C1 segment of cervical spinal cord (tissue), 14 donors: ENCODE data around the gene DUS2.
"Not testable (repeated sequence)": the region's sequence is repeated elsewhere in the genome, so short reads cannot be mapped to it uniquely, and the experiment has no call there.

Experiments used
- DNase-seq, 14 donors: peaks; one replicate each; lab custom pipeline; 2025; lab: John Stamatoyannopoulos, UW

The DUS2 gene

DNA sequence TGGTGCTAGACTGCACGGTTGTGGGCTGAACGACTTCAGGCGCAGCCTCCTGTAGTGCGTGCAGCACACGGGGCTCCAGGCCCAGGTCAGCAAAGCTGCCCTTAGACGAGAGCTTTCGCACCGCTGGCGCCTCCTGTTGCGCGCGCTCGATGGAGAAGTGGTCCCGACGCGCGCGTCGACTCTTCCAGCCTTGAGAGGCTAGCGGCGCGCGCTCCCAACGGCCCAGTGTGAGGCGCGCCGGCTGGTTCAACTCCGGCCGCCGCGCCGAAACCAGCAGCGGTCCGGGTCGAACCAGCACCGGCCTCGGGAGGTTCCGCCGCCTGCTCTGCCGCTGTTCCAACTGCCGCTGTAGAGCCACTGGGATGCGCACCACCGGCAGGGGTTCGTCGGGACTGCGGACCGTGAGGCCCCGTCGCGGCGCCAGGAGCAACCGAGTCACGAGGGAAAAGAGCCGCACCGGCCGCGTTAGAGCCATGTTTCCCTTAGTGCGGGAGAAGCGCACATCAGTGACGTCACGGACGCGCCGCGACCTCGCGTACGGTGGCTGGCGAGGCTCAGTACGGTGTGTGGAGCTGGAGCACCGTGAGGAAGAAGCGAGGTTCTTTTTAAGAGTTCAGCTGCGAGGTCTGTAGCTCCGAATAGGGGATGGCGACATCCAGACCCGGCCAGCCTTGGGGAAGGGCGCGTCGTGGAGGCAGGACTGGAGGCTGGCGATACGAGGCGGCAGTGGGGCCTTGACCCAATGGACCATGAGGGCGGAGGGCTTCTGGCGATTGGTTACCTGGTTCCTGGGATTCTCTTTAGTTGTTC, at the start of gene DUS2, which contains the start of gene DDX28:
Gene DUS2 (plus strand): TSS at position 557 of the 810 bp plus-strand sequence. CDS start 14,740 bp downstream, outside the sequence.
Gene DDX28 (minus strand): TSS at position 505 of the 810 bp plus-strand sequence. CDS start 30 bp downstream, at position 475.
- peak; percentile 42 to 96 (median 88) for DNase-seq

DNA sequence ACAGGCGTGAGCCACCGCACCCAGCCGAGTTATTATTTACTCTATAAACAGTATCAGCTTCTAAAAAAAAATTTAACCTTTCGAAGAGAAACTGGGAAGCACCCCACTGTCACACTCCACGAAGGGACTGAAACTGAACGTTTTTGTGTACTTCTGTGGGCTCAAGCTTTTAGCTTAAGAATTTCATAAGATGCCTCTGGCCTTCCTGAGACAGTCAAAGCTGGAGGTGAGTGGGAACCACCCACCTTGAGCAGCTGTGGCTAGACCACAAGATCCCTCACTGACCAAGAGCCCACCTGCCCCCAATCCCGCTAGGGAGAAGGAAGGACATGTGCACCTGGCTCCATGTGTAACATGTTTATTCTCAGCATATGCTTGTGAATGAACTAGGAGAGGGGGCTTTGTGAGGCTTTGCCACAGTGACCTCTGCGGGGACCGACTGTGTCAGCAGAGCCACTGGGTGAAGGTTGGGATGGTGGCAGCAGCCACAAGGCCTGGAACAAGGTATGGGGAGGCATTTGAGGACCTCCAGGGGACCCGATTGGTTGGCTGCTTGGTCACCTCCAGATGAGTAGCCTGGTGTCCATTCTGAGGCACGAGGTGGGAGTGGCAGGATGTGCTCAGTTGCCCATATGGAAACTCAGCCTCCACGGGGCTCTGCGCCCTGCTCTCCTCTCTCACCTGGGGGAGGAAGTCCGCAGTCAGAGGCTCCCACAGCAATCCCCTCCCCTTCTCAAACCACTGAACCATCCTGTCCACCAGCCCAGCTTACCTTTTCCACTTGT, 47.6 kb upstream of the DUS2 start:
- DNase-seq: no peak

DNA sequence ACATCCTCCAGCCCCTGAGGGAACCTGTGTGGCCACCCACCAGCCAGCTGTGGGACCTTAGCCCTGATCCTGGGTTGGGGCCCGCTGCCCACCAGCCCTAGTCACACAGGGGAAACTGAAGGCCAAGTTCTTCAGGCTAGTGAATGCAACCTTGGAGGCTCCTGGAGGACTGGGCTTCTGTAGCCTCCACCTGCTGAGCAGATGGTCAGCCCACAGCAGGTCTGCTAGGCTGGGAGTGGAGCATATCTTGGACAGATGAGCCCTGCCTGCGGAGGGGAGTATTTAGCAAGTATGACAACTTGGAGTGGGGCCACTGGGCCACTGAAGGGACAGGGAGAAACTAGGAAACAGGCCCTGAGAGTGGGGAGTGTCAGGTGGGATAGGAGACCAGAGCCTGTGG, 46.9 kb upstream of the DUS2 start:
- no peak for DNase-seq

DNA sequence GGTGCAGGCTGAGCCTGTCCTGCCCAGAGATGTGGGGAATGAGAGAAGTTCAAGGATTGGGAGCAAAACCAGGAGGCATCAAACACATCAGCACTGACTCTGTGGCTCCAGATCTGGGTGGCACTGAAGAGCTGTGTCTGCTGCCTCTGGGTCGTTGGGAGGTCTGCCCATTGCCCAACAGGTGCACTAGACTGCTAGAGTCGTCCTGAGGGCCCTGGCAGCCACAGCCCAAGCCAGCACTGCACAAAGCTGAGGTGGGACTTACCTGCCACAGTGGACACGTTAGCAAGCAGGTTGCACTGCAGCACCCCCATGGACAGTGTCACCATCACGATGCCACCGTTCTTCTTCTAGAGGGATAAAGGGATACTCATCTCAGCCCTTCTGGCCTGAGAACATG, 46.1 kb upstream of the DUS2 start:
- DNase-seq: no peak

DNA sequence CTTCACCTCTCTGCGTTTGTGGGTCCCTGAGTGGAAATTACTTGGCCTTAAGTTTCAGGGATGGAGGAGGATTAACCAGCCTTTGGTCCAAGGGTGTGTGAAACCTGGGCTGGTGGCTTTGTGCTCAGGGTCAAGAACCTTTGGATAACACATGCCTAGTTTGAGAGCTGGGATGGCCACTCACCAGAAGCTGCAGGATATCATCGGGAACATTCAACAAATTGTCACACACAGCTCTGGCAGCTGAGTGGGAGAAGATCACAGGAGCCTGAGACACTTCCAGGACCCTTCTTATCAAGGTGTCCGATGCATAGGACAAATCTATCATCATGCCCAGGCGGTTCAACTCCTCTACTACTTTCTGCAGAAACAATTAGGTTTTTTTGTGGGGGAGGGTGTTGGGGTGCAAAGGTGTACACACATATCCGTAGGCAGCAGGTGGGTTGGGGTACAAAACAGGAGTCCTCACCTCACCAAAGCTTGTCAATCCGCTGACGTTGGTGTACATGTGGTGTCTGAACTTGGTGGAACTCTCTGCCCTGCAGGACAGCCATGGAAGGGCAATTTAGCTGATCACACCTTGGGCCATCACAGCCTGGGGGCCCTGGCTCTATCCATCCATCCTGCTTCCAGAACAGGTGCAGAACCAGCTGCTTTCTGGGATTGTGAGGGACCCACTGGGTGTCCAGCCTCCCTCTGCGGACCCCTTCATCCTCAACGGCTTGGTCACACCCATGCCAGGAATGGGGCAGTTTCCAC, 45.4 kb upstream of the DUS2 start:
- no peak for DNase-seq

DNA sequence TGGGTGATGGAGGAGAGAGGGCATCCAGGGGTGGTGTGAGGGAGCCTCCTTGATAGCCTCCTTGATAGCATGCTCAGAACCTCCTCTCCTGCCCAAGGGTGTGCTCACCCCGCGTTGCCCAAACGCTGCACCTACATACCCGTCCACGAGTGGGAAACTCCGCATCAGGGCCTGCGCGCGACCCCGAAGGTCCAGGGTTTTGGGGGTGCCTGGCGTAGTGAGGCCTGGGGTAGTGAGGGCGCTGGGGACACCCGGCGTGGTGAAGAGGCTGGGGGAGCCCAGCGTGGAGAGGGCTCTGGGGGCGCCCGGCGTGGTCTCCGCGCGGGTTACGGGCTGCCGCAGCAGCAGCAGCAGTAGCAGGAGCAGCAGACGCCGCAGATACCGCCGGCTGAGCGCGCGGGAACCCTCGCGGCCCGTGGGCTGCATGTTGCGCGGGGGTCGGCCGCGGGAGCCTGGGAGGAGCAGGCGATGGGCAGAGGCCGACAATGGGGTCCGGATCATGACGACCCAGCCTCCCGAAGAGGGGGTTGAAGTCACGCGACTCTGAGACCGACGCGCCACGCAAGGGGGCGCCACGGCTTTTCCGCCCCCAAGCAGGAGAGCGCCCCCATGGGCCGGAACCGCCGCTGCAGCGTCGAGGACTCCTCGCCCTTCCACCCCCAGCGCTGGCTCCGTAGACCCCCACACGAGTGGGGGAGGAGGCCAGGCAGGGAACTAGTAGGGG, 43.0 kb upstream of the DUS2 start, which contains the start of gene DPEP3:
Gene DPEP3 (minus strand): TSS at position 545 of the 724 bp plus-strand sequence. CDS start 119 bp downstream, at position 426.
- no peak for DNase-seq

DNA sequence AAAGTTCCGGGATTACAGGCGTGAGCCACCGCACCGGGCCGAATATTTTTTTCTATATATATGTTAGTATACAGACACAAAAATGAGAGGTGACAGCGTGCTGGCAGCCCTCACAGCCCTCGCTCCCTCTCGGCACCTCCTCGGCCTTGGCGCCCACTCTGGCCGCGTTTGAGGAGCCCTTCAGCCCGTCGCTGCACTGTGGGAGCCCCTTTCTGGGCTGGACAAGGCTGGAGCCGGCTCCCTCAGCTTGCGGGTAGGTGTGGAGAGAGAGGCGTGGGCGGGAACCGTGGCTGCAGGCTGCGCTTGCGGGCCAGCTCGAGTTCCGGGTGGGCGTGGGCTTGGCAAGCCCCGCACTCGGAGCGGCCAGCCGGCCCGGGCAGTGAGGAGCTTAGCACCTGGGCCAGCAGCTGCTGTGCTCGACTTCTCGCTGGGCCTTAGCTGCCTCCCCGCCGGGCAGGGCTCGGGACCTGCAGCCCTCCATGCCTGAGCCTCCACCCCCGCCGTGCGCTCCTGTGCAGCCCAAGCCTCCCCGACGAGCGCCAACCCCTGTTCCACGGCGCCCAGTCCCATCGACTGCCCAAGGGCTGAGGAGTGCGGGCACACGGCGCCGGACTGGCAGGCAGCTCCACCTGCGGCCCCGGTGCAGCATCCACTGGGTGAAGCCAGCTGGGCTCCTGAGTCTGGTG, 40.9 kb upstream of the DUS2 start:
- DNase-seq: no peak

DNA sequence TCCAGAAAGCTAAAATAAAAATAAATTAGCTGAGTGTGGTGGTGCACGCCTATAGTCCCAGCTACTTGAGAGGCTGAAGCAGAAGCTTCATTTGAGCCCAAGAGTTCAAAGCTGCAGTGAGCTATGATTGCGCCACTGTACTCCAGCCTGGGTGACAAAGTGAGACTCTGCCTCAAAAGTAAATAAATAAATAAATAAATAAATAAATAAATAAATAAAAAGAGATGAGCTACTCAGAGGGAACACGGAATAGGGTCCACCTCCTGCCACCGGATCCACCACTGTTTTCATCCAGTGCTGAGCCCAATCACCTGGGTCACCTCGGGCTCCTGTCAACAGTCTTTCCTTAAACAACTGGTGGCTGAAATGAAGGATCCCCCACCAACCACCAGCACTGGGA, 36.1 kb upstream of the DUS2 start:
- DNase-seq: no peak

DNA sequence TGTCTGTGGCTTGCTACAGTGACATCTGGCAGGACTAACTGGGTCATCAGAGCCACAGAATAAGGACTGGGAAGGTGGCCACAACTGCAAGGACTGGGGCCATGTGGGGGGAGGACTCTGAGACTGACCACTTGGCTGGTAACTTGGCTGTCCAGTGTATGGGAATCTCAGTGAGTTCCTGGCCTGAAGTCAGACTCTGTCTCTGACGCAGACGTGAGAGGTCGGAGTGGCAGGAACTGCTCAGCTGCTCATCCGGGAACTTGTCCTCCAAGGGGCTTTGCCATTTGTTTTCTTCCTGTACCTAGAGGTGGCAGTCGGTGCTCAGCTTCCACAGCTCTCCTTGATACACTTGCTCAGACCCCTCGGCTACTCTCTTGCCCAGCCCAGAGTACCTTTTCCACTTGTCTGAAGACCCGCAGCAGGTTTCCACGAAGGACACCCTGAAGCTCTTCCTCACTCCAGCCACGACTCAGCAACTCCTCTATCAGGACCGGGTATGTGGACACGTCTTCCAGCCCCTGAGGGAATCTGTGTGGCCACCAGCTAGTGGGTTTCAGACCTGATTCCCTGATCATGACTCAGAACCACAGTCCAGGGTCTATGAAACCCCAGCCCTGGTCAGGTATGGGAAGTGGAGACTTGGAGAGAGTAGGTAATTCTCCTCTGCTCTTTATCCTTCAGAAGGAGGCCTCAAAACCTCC, 35.5 kb upstream of the DUS2 start:
- DNase-seq: peak in 11 of 14 donors; percentile 9 to 66 (median 31)

DNA sequence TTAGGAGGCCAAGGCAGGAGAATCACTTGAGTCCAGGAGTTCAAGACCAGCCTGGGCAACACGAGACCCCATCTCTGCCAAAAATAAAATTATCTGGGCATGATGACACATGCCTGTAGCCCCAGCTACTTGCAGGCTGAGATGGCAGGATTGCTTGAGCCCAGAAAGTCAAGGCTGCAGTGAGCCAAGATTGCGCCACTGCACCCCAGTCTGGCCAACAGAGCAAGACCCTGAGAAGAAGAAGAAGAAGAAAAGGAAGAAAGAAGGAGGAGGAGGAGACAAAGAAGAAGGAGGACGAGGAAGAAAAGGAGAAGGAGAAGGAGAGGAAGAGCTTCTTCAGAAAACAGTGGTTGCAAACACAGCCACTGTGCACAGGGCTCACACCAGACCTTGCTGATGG, 34.4 kb upstream of the DUS2 start:
- DNase-seq: no peak

DNA sequence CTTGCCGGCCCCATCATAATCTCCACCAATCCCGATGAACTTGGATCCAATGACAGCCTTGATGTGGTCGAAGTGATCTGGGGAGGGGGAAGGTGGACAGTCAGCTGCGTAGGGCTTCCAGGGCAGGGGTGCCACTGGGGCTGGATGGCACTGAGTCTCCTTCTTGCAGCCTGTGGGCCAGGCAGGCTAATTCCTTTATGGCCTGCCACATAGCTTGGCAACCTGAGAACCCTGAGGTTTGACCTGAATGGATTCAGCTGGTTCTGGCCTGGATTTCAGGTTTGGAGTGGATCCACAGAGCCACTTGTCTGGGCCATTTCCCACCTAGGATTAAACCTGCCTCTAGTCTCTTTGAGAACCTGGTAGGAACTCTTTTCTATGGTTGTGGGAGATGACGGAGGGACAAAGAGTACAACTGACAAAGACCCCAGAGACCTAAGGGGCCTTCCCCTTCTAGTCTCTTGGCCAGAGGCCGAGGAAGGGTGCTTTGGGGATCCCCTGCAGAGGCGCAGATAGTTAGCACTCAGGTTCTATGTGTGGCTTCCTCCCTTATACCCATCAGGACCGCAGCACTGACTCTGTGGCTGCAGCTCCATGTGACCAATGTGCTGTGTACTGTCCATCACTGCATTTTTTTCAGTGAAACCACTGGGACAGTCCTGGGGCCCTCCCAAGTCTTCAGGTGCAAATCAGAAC, 33.6 kb upstream of the DUS2 start:
- DNase-seq: peak in 1 of 14 donors; percentile 19

DNA sequence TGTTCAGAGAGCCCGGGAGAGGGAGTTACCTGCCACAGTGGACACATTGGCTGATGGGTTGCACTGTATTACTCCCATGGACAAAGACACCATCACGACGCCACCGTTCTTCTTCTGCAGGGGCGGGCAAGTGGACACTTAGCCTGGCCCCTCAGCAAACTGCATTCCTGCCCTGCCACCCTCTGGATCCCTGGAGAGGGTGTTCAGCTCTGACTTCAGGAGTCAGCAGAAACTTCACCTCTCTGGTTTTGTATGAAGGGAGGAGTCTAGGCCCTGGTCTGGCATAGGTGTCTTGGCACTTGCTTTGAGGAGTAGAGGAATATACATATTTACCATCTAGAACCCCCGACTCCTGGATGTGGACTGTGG, 33.1 kb upstream of the DUS2 start:
- no peak for DNase-seq

DNA sequence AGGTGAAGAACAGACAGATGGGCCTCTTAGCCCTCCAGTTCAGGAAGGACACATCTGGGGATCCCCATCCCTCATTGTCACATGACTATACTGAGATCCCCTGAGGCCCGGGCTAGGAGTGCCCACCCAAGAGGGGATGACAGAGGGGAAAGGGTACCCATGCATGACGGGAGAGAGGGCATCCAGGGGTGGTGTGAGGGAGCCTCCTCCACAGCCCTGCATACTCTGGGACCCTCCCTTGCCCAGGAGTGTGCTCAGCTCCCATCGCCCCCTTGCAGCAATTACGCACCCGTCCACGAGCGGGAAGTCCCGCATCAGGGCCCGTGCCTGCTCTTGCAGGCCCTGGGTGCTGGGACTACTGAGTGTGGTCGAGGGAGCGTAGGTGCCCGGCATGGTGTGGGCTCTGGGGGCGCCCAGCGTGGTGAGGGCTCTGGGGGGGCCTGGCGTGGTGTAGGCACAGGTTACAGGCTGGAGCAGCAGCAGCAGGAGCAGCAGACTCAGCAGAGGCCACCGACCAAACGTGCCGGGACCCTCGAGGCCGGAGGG, 30.4 kb upstream of the DUS2 start:
- DNase-seq: no peak

DNA sequence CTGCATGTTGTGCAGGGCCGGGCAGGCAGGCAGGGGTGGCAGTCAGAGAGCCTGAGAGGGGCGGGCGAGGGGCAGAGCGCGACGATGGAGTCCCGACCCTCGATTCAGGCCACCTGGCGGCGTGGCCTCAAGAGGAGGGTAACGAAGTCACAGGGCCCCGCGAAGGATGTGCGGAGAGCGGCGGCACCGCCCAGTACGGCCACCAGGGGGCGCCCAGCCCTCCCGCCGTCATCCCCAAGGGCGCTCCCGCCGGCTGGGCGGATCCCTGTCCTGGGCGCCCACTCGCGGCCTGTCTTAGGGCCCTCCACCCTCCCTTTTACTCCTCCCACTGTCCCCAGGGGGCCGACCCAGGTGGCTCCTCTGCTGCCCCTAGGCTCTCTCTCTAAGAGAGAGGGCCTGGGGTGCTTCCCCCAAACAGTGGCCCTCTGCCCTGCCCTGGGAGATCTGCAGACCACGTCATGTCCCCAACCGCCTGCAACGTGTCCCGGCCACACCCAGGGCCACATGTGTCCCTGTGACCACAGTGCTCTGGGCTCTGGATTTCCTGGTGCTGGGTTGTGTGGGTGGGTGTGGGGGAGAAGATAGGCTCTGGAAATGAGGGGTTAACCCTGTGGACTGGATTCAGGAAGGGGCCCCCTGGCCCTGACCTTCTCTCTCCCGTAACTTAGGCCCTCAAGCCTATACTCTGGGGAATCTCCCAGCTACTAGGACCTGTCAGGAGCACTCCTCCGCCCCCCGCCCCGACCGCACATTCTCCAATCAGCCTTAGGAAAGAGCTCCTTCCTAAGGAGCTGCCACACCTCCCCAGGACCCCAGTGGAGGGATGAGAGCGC, 29.7 kb upstream of the DUS2 start:
- DNase-seq: peak in 12 of 14 donors; percentile 13 to 76 (median 42)

DNA sequence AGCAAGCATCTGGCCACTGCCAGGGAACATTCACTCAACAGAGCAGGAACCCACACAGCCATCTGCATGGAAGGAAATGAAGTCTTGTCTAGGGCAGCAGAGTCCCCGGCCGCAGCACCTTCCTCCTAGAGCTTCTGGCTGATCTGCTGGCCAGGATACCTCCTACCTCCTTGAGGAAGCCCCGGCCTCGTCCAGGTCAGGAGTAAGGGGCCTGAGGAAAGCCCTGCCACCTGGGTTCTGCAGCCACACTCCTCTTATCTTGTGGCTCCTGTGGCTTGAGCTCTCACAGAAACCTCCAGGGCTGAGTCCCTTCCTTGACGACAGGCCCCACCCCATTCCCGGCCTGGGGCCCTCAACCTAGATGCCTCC, 29.1 kb upstream of the DUS2 start:
- DNase-seq: not testable (repeated sequence)

DNA sequence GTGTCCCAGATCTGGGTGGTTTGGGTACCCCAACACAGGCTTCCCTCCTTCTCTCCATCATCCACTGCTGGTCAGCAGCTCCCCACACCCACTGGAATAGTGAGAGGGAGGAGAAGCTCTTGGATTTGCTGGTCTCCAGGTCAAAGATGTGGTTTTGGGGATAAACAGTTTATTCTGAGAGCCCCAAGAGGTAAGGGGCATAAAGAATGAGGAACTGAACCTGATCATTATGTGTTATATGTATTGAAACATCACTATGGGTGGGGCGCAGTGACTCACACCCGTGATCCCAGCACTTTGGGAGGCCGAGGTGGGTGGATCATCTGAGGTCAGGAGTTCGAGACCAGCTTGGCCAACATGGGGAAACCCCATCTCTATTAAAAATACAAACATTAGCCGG, 27.7 kb upstream of the DUS2 start:
- DNase-seq: no peak

DNA sequence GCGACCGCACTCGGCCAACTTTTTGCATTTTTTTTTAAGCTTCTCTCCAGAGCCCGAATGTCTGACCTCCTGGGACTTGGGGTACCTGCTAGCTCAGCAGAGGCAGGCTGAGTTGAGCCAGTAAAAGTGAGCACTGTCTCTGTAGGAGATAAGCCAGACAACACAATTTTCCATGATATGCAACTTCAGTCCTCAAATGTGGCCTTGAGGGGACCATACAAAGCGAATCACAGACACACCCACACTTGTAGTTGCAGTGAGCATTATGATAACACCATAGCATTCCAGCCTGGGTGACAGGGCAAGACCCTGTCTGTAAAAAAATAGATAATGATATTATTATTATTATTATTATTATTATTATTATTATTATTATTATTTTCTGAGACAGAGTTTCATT, 26.4 kb upstream of the DUS2 start:
- DNase-seq: no peak

DNA sequence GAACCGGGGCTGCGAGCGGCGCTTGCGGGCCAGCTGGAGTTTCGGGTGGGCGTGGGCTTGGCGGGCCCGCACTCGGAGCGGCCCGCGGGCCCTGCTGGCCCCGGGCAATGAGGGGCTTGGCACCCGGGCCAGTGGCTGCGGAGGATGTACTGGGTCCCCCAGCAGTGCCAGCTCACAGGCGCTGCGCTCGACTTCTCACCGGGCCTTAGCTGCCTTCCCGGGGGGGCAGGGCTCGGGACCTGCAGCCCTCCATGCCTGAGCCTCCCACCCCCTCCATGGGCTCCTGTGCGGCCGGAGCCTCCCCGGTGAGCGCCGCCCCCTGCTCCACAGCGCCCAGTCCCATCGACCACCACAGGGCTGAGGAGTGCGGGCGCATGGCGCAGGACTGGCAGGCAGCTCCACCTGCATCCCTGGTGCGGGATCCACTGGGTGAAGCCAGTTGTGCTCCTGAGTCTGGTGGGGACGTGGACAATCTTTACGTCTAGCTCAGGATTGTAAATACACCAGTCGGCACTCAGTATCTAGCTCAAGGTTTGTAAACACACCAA, 24.8 kb upstream of the DUS2 start:
- DNase-seq: not testable (repeated sequence)
